A549 treated with dexamethasone at 1 μM for 4 hours (cell line): ENCODE measurements around the gene TSPAN7. TPM values are rescaled to one million over a fixed set of nuclear protein-coding genes. Genes with fewer than 3 reads are reported as not detected.

Experiments used
- total RNA-seq: library from RNA; stranded (reverse); fragments of 200-300 nt; extraction: Qiagen RNA extraction; gene quantifications from 5 replicates; pipeline ENCODE4 v1.2.3, GENCODE V29; 2022

Gene TSPAN7, protein sequence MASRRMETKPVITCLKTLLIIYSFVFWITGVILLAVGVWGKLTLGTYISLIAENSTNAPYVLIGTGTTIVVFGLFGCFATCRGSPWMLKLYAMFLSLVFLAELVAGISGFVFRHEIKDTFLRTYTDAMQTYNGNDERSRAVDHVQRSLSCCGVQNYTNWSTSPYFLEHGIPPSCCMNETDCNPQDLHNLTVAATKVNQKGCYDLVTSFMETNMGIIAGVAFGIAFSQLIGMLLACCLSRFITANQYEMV
- total RNA-seq, result 2.4 to 3.0 TPM (median 2.7 TPM) in 5 replicates

DNA sequence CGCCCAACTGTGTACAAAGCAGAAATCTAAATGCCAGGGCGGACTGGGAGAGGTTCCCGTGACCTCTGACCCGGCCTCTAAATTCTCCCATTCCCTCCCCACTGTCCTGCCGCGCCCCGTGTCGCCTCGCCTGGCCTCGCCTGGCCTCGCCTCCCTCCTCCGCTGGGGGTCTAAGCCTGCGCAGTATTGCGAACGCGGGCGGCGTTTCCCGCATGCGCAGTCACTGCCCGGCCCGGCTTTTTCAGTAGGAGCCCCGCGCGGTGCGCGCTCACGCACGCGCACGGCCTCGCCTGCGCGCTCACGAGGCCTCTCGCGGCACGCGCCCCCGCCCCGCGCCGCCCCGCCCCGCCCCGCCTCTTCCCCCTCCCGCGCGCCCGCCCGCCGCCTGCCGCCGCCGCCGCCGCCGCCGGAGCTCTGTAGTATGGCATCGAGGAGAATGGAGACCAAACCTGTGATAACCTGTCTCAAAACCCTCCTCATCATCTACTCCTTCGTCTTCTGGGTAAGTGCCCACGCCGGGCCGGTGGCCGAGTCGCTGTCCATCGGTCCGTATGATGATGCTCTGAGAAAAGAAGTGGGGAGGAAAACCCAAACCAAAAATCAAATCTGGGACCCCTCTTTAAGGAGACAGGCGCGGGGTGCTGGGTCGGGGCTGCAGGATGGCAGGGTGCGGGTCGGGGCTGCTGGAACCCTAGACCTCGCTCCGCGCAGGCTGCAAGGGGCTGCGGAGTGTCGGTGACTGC, at the start of gene TSPAN7:
TSPAN7 (plus strand) TSS at position 417 of the 743 bp plus-strand sequence; CDS start at position 422, 5 bp downstream.

Other genes with a start within 250 kb of the TSPAN7 start
- 12.4 to 16.5 TPM (median 15.4 TPM) in 5 replicates for gene RPGR, start 234.0 kb upstream of the TSPAN7 start, total RNA-seq
- gene OTC, start 208.9 kb upstream of the TSPAN7 start, total RNA-seq, result not detected in 5 replicates
- 20.2 to 33.8 TPM (median 30.5 TPM) in 5 replicates for gene MID1IP1, start 239.9 kb downstream of the TSPAN7 start, total RNA-seq